H1 (cell line): Measurements from ENCODE around the gene FEM1C. TPM values are rescaled to one million over a fixed set of nuclear protein-coding genes. Genes with fewer than 3 reads are reported as not detected.

Source experiments
- CBX5 ChIP-seq: fragments of 300-800, 300-1000 bp; sonication (generic); IDR thresholded peaks from 2 replicates; pipeline ENCODE4 v1.7.1; 2016; ENCODE audit warnings: antibody characterized with exemption, low read length, low read depth
- EZH2 ChIP-seq: fragments of 200-600 bp; sonication (generic); IDR thresholded peaks from 2 replicates; pipeline ENCODE4 v1.7.1; 2012; ENCODE audit warnings: low read depth, mild to moderate bottlenecking, moderate library complexity, low read length, inconsistent platforms; ENCODE audit not compliant: severe bottlenecking
- JUN ChIP-seq: IDR thresholded peaks from 2 replicates; pipeline ENCODE4 v1.6.1; 2011; ENCODE audit warnings: low read depth, mild to moderate bottlenecking, improper control_type of control experiment, low read length
- RAD21 ChIP-seq, 2 experiments: IDR thresholded peaks in 1 of 2; conservative IDR thresholded peaks in 1 of 2; 2 replicates each; pipeline ENCODE4 v1.6.1; 2011; ENCODE audit warnings: low read depth in 2 of 2, low read length in 2 of 2, improper control_type of control experiment in 1 of 2, inconsistent platforms in 1 of 2, mild to moderate bottlenecking in 1 of 2, moderate library complexity in 1 of 2
- RXRA ChIP-seq: IDR thresholded peaks from 2 replicates; pipeline ENCODE4 v1.6.1; 2011; ENCODE audit warnings: low read depth, mild to moderate bottlenecking, low read length, moderate library complexity; ENCODE audit not compliant: insufficient read depth
- SIN3A ChIP-seq, 2 experiments: IDR thresholded peaks in 1 of 2; conservative IDR thresholded peaks in 1 of 2; 2 replicates each; pipeline ENCODE4 v1.6.1; 2011 to 2012; ENCODE audit warnings: low read length in 2 of 2, improper control_type of control experiment in 1 of 2, low read depth in 1 of 2, mild to moderate bottlenecking in 1 of 2
- polyA plus RNA-seq, 7 experiments: library from polyadenylated mRNA; depleted of rRNA in 3 of 7; stranded (reverse) in 5 of 7; unstranded in 2 of 7; fragments of >200 nt in 5 of 7; fragments of 200-250 nt in 2 of 7; gene quantifications; 1 replicate in 5 of 7; 2 replicates in 1 of 7; 4 replicates in 1 of 7; pipeline versions ENCODE4 v1.2.1 to v1.2.3, GENCODE V29; 2011 to 2013; ENCODE audit warnings: missing spikeins in 2 of 7, mixed read lengths in 2 of 7
- total RNA-seq: library from RNA; stranded (reverse); fragmentation: NEBNext Ultra II Directional; extraction: Animal tissue kit (Norgen Biotek cat#: 25700); gene quantifications from 2 replicates; pipeline ENCODE4 v1.2.1, GENCODE V29; 2021
- TF ChIP-seq, protein P1 (sequence below): IDR thresholded peaks from 2 replicates; pipeline ENCODE4 v1.6.1; 2012; ENCODE audit warnings: inconsistent platforms

The FEM1C gene
- total and polyA plus RNA-seq, 2 of the 8 experiments (the other 6 are each of a cell fraction or from before 2014, with no cell fraction given) = 4.4 to 17.7 TPM

GRCh38 chr5:115471345-115472063, 73.1 kb downstream of the FEM1C start (continued):
- no peak for TF ChIP-seq SIN3A (conservative IDR thresholded peaks at IDR 0.05 in 1 of 2, IDR thresholded peaks at IDR 0.05 in 1 of 2; ENCODE audit: low read depth in 1 of 2, low read length in 2 of 2)
- TF ChIP-seq JUN = no peak
- TF ChIP-seq CBX5 = no peak
- TF ChIP-seq RXRA = no peak
- no peak for TF ChIP-seq RAD21 (IDR thresholded peaks at IDR 0.05 in 1 of 2, conservative IDR thresholded peaks at IDR 0.05 in 1 of 2; ENCODE audit: low read depth in 2 of 2, low read length in 2 of 2)
- TF ChIP-seq, protein P1, sequence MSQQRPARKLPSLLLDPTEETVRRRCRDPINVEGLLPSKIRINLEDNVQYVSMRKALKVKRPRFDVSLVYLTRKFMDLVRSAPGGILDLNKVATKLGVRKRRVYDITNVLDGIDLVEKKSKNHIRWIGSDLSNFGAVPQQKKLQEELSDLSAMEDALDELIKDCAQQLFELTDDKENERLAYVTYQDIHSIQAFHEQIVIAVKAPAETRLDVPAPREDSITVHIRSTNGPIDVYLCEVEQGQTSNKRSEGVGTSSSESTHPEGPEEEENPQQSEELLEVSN = no peak
- TF ChIP-seq EZH2 = no peak
